ENCODE data around the gene ASB10. TPM values are rescaled to one million over a fixed set of nuclear protein-coding genes. Genes with fewer than 3 reads are reported as not detected.

ASB10 gene
- total and polyA plus RNA-seq, 2 donors (not counting 1 experiment from before 2014, with no cell fraction given) = not detected

DNA sequence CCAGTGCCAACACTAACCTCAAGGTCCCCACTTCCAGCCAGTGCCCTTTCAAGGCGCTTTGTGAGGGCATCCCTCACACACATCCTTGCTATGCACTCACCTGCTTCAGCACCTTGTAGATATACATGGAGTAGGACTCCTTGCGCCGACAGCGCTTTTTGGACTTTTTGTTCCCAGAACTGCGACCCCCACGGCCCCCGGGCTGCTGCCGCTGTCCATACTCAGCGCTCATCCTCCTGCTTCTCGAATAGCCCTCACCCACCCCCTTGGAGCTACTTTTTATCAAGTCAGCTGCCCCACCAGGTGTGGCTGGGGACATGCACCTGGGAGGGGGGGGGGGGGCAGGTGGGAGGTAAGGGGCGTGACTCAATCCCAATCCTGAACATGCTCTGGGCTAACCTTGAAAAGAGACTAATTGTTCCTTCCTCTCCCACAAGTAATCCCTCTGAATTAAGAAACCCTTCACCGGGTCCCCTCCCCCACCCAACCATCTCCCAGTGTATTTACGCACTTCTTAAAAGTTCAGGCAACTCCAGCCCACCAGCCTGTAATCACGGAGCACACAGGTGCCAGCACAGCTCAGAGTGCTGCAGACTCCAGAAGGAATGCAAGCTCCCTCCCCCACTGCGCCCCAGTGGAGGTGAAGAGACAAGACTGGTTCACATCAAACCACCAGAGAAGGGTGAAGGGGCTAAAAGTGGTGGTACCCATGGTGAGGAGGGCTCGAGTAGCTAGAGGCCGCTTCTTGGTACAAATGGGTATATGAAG, 23.2 kb upstream of the ASB10 start, which contains the start of gene H2BK1:
TSS of gene H2BK1 (minus strand) at position 402 of the 768 bp plus-strand sequence. CDS start at position 232, 170 bp downstream.
- Histone ChIP-seq H4K20me1 (ENCODE audit: control insufficient read depth, extremely low read depth, insufficient read depth, low read length) (no peaks in the 10 kb centered on the region), H3K79me2 (ENCODE audit: control insufficient read depth, insufficient read depth, low read length) (no peaks in the 10 kb centered on the region), H3K4me2 (ENCODE audit: extremely low read depth, insufficient read depth, low read length) (no peak within 1 kb of the TSS), H2AFZ (ENCODE audit: low read length) (no peak within 1 kb of the TSS), H3K27me3 (ENCODE audit: control insufficient read depth, insufficient read depth, low read length) (peaks cover 27% of the 10 kb centered on the region), H3K4me3 (replicated peaks in 1 of 4; ENCODE audit: control extremely low read depth in 1 of 4, insufficient read depth in 1 of 4, low read depth in 3 of 4, low read length in 4 of 4) (no peak within 1 kb of the TSS), H3K9ac (ENCODE audit: insufficient read depth, low read length) (no peak within 1 kb of the TSS), H3K9me3 (ENCODE audit: control insufficient read depth, insufficient read depth, low read depth, low read length) (no peaks in the 10 kb centered on the region), H3K4me1 (ENCODE audit: control insufficient read depth, extremely low read depth, insufficient read depth, low read length) (no peaks in the 10 kb centered on the region), H3K27ac (ENCODE audit: insufficient read depth, low read length) (no peak within 1 kb of the TSS), H3K36me3 (ENCODE audit: control insufficient read depth, insufficient read depth, low read length) (peaks cover 3% of the 10 kb centered on the region)
- DNase-seq (ENCODE audit: low read depth in 2 of 2) = no peak
- TF ChIP-seq, protein P1, sequence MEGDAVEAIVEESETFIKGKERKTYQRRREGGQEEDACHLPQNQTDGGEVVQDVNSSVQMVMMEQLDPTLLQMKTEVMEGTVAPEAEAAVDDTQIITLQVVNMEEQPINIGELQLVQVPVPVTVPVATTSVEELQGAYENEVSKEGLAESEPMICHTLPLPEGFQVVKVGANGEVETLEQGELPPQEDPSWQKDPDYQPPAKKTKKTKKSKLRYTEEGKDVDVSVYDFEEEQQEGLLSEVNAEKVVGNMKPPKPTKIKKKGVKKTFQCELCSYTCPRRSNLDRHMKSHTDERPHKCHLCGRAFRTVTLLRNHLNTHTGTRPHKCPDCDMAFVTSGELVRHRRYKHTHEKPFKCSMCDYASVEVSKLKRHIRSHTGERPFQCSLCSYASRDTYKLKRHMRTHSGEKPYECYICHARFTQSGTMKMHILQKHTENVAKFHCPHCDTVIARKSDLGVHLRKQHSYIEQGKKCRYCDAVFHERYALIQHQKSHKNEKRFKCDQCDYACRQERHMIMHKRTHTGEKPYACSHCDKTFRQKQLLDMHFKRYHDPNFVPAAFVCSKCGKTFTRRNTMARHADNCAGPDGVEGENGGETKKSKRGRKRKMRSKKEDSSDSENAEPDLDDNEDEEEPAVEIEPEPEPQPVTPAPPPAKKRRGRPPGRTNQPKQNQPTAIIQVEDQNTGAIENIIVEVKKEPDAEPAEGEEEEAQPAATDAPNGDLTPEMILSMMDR (conservative IDR thresholded peaks at IDR 0.05 in 1 of 2, IDR thresholded peaks at IDR 0.05 in 1 of 2; ENCODE audit: low read depth in 1 of 2, low read length in 2 of 2) = no peak
- no peak for TF ChIP-seq EZH2 (IDR thresholded peaks at IDR 0.05; ENCODE audit: low read length, missing control alignments)

DNA sequence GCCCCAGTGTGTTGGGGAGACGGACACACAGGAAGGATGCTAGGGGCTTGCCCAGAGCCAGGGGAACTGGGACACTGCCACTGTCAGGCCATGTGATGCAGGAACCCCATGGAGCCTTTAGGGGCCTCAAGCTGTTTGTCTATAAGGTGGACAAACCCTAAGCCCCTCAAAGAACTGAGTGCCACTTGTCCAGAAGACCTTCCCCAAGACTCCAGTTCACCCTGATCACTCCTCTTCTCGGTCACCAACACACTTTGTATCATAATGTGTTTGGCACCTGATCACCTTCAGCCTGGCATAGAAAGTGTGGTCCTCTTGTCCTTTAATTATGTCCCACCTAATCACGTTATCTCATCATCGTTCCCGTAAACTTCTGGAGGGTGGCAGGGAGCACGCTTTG, 22.5 kb upstream of the ASB10 start:
- Histone ChIP-seq H3K79me2 (ENCODE audit: control insufficient read depth, insufficient read depth, low read length) (no peaks in the 10 kb centered on the region), H4K20me1 (ENCODE audit: control insufficient read depth, extremely low read depth, insufficient read depth, low read length) (no peaks in the 10 kb centered on the region), H3K4me2 (ENCODE audit: extremely low read depth, insufficient read depth, low read length) (no peak overlapping the region), H3K9me3 (ENCODE audit: control insufficient read depth, insufficient read depth, low read depth, low read length) (no peaks in the 10 kb centered on the region), H3K27ac (ENCODE audit: insufficient read depth, low read length) (no peak overlapping the region), H2AFZ (ENCODE audit: low read length) (no peak overlapping the region), H3K4me1 (ENCODE audit: control insufficient read depth, extremely low read depth, insufficient read depth, low read length) (no peaks in the 10 kb centered on the region), H3K9ac (ENCODE audit: insufficient read depth, low read length) (no peak overlapping the region), H3K36me3 (ENCODE audit: control insufficient read depth, insufficient read depth, low read length) (no peaks in the 10 kb centered on the region), H3K4me3 (replicated peaks in 1 of 4; ENCODE audit: control extremely low read depth in 1 of 4, insufficient read depth in 1 of 4, low read depth in 3 of 4, low read length in 4 of 4) (no peak overlapping the region), H3K27me3 (ENCODE audit: control insufficient read depth, insufficient read depth, low read length) (peaks cover 28% of the 10 kb centered on the region)
- no peak for TF ChIP-seq EZH2 (IDR thresholded peaks at IDR 0.05; ENCODE audit: low read length, missing control alignments)
- TF ChIP-seq, protein P1 (conservative IDR thresholded peaks at IDR 0.05 in 1 of 2, IDR thresholded peaks at IDR 0.05 in 1 of 2; ENCODE audit: low read depth in 1 of 2, low read length in 2 of 2) = no peak
- DNase-seq (ENCODE audit: low read depth in 2 of 2) = no peak

DNA sequence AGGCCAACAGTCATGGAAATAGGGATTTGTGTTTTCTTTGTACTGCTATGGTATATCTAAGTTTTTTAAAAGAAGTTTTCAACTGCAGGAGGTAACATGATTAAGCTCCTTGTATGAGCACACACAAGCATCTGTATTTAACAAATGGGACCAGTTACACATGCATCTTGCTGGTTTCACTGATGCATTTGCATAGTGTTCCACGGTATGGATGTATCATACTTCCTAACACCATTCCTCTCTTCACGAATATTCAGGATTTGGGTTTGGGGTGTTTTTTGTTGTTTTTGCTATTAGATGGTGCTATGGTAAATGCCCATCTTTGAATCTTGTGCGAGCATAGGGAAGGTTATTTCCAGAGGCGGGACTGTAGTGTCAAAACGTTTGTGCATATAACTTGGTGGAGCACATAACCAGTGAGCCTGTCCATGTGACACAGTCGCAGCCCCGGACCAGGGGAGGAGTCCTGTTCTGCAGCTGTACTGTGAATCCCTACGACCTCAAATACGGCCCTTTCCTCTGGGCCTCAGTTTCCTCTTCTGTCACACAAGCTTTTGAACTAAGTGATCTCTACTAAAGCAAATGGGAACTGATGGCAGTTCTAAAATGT, 21.3 kb upstream of the ASB10 start:
- DNase-seq (ENCODE audit: low read depth in 2 of 2) = no peak
- H3K4me3 ChIP-seq (replicated peaks in 1 of 4; ENCODE audit: control extremely low read depth in 1 of 4, insufficient read depth in 1 of 4, low read depth in 3 of 4, low read length in 4 of 4) = no peak overlapping the region
- H3K27ac ChIP-seq (ENCODE audit: insufficient read depth, low read length) = no peak overlapping the region
- H2AFZ ChIP-seq (ENCODE audit: low read length) = no peak overlapping the region
- H3K36me3 ChIP-seq (ENCODE audit: control insufficient read depth, insufficient read depth, low read length) = no peaks in the 10 kb centered on the region
- no peaks in the 10 kb centered on the region for H3K9me3 ChIP-seq (ENCODE audit: control insufficient read depth, insufficient read depth, low read depth, low read length)
- no peak overlapping the region for H3K4me2 ChIP-seq (ENCODE audit: extremely low read depth, insufficient read depth, low read length)
- H3K4me1 ChIP-seq (ENCODE audit: control insufficient read depth, extremely low read depth, insufficient read depth, low read length) = no peaks in the 10 kb centered on the region
- peaks cover 31% of the 10 kb centered on the region for H3K27me3 ChIP-seq (ENCODE audit: control insufficient read depth, insufficient read depth, low read length)
- no peak overlapping the region for H3K9ac ChIP-seq (ENCODE audit: insufficient read depth, low read length)
- TF ChIP-seq, protein P1 (conservative IDR thresholded peaks at IDR 0.05 in 1 of 2, IDR thresholded peaks at IDR 0.05 in 1 of 2; ENCODE audit: low read depth in 1 of 2, low read length in 2 of 2) = no peak
- no peak for TF ChIP-seq EZH2 (IDR thresholded peaks at IDR 0.05; ENCODE audit: low read length, missing control alignments)
- H3K79me2 ChIP-seq (ENCODE audit: control insufficient read depth, insufficient read depth, low read length) = no peaks in the 10 kb centered on the region
- no peaks in the 10 kb centered on the region for H4K20me1 ChIP-seq (ENCODE audit: control insufficient read depth, extremely low read depth, insufficient read depth, low read length)

Measured in fibroblast of lung (primary cell).